SH-SY5Y (cell line): Measurements from ENCODE around the gene ILRUN.

Source experiments
- GATA2 ChIP-seq: IDR thresholded peaks from 2 replicates; pipeline ENCODE4 v1.6.1; 2011; ENCODE audit warnings: mild to moderate bottlenecking, low read depth, low read length
- GATA3 ChIP-seq: IDR thresholded peaks from 2 replicates; pipeline ENCODE4 v1.6.1; 2011; ENCODE audit warnings: low read depth, mild to moderate bottlenecking, low read length, moderate library complexity

The ILRUN gene

GRCh38 chr6:34709386-34709785 lies 12.8 kb upstream of the ILRUN start:
- TF ChIP-seq GATA3: no peak
- TF ChIP-seq GATA2: no peak

GRCh38 chr6:34705241-34705640 lies 8.7 kb upstream of the ILRUN start:
- no peak for TF ChIP-seq GATA2
- TF ChIP-seq GATA3: no peak

GRCh38 chr6:34701199-34701598 lies 4.6 kb upstream of the ILRUN start:
- TF ChIP-seq GATA2 (no peak), GATA3 (no peak)

GRCh38 chr6:34697904-34698559 lies 1.5 kb upstream of the ILRUN start:
- TF ChIP-seq GATA3 (no peak), GATA2 (no peak)

- TF ChIP-seq GATA2: no peak
- TF ChIP-seq GATA3: no peak
Observed at GRCh38 chr6:34697544-34697836, 923 bp upstream of the ILRUN start.

- no peak for TF ChIP-seq GATA3
- no peak for TF ChIP-seq GATA2
Observed at GRCh38 chr6:34696189-34696738, 303 bp downstream of the ILRUN start.

- TF ChIP-seq GATA3 (no peak), GATA2 (no peak)
Observed at GRCh38 chr6:34695729-34696188, 808 bp downstream of the ILRUN start.

GRCh38 chr6:34692280-34692679 lies 4.3 kb downstream of the ILRUN start:
- TF ChIP-seq GATA2 (no peak), GATA3 (no peak)

- TF ChIP-seq GATA3: no peak
- no peak for TF ChIP-seq GATA2
Observed at GRCh38 chr6:34689742-34690141, 6.8 kb downstream of the ILRUN start.

GRCh38 chr6:34688956-34689355 lies 7.6 kb downstream of the ILRUN start:
- TF ChIP-seq GATA3: no peak
- no peak for TF ChIP-seq GATA2

GRCh38 chr6:34684919-34685318 lies 11.6 kb downstream of the ILRUN start:
- TF ChIP-seq GATA3 (no peak), GATA2 (no peak)

GRCh38 chr6:34684364-34684763 lies 12.2 kb downstream of the ILRUN start:
- TF ChIP-seq GATA3 (no peak), GATA2 (no peak)

- TF ChIP-seq GATA3: no peak
- TF ChIP-seq GATA2: no peak
Observed at GRCh38 chr6:34680802-34681515, 15.6 kb downstream of the ILRUN start.

GRCh38 chr6:34679552-34680253 lies 16.9 kb downstream of the ILRUN start:
- TF ChIP-seq GATA3: no peak
- no peak for TF ChIP-seq GATA2
